Germinal center (tissue), 1 donor: ENCODE results near the gene MDN1.
"Not testable (repeated sequence)": the region's sequence is repeated elsewhere in the genome, so short reads cannot be mapped to it uniquely, and the experiment has no call there.

ENCODE experiments used
- DNase-seq: peaks from one replicate; pipeline ENCODE4 v3.0.0; 2012; ENCODE audit warnings: mixed read lengths, low spot score

Gene MDN1

GRCh38 chr6:89644864-89645263 lies 174.7 kb downstream of the MDN1 start:
- no peak for DNase-seq

GRCh38 chr6:89643406-89643805 lies 176.2 kb downstream of the MDN1 start:
- DNase-seq = no peak

GRCh38 chr6:89642956-89643355 lies 176.6 kb downstream of the MDN1 start:
- DNase-seq = no peak

- DNase-seq = not testable (repeated sequence)
Observed at GRCh38 chr6:89641581-89641980, 178.0 kb downstream of the MDN1 start.

- no peak for DNase-seq
Observed at GRCh38 chr6:89640804-89641203, 178.8 kb downstream of the MDN1 start.

GRCh38 chr6:89638320-89639195 lies 181.0 kb downstream of the MDN1 start, which contains the start of gene LYRM2:
Gene LYRM2, minus strand, starts transcription at chr6:89638747. Its CDS starts 31 bp downstream, at chr6:89638716.
- peak; percentile 92 for DNase-seq

GRCh38 chr6:89637960-89638319 lies 181.7 kb downstream of the MDN1 start:
- DNase-seq = no peak

- not testable (repeated sequence) for DNase-seq
Observed at GRCh38 chr6:89636412-89636811, 183.2 kb downstream of the MDN1 start.

GRCh38 chr6:89630488-89630887 lies 189.1 kb downstream of the MDN1 start:
- DNase-seq = no peak

GRCh38 chr6:89623749-89624148 lies 195.8 kb downstream of the MDN1 start:
- DNase-seq = no peak

- DNase-seq = no peak
Observed at GRCh38 chr6:89619567-89619966, 200.0 kb downstream of the MDN1 start.

- DNase-seq = no peak
Observed at GRCh38 chr6:89618026-89618425, 201.6 kb downstream of the MDN1 start.

- no peak for DNase-seq
Observed at GRCh38 chr6:89616531-89616930, 203.1 kb downstream of the MDN1 start.

- DNase-seq = no peak
Observed at GRCh38 chr6:89615882-89616281, 203.7 kb downstream of the MDN1 start.

GRCh38 chr6:89613790-89614189 lies 205.8 kb downstream of the MDN1 start:
- DNase-seq = no peak

GRCh38 chr6:89612121-89612520 lies 207.5 kb downstream of the MDN1 start:
- DNase-seq = no peak

GRCh38 chr6:89611666-89612065 lies 207.9 kb downstream of the MDN1 start:
- no peak for DNase-seq

- DNase-seq = peak; percentile 76
Observed at GRCh38 chr6:89610149-89610642, 209.4 kb downstream of the MDN1 start.

- no peak for DNase-seq
Observed at GRCh38 chr6:89605861-89606260, 213.7 kb downstream of the MDN1 start.

GRCh38 chr6:89604653-89605052 lies 214.9 kb downstream of the MDN1 start:
- no peak for DNase-seq

- no peak for DNase-seq
Observed at GRCh38 chr6:89602166-89602565, 217.4 kb downstream of the MDN1 start.

- no peak for DNase-seq
Observed at GRCh38 chr6:89599727-89600126, 219.9 kb downstream of the MDN1 start.

- no peak for DNase-seq
Observed at GRCh38 chr6:89597988-89598387, 221.6 kb downstream of the MDN1 start.

- DNase-seq = peak; percentile 16
Observed at GRCh38 chr6:89597372-89597771, 222.2 kb downstream of the MDN1 start.
